Cardiac septum (tissue), 1 donor: ENCODE data around the gene EEPD1. TPM values are rescaled to one million over a fixed set of nuclear protein-coding genes. Genes with fewer than 3 reads are reported as not detected.

Experiments
- DNase-seq: peaks from one replicate; pipeline ENCODE4 v3.0.0-alpha.2; 2020; ENCODE audit warnings: low spot score
- intact Hi-C: fragments of 100-400 bp; cut with DNase I; formaldehyde crosslinking; loops from one replicate; pipeline ENCODE4 v1.14.0; 2022
- total RNA-seq: library from RNA; stranded (reverse); fragmentation: NEBNext Ultra II Directional; extraction: Animal tissue kit (Norgen Biotek cat#: 25700); gene quantifications from one replicate; pipeline ENCODE4 v1.2.1, GENCODE V29; 2021
- donor health status: DM: no; HTN: no; CAD: no.

Gene EEPD1
- total RNA-seq, 1 donor from 2014 or later: 6.6 TPM

- intact Hi-C loops: no loop called here
- DNase-seq: no peak
Observed at GRCh38 chr7:36182854-36183604, 30.0 kb downstream of the EEPD1 start.

DNA sequence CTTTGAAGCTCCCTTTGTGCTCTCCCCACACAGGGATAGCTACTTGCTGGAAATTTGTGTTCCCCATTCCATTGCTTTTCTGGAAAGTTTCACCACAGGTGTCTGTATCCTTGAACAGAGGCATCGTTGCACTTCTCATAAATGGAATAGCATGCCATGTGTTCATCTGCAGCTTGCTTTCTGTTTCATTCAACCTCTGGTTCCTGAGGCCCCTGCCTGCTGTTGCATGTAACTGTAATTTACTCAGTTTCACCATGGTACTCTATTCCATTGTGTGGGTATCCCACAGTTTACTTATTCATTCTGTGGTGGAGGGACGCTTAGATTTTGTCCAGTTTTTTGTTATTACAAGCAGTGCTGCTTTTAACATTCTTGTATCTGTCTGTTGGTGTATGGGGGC is 32.0 kb downstream of the EEPD1 start:
- intact Hi-C loops: no loop called here
- no peak for DNase-seq

DNA sequence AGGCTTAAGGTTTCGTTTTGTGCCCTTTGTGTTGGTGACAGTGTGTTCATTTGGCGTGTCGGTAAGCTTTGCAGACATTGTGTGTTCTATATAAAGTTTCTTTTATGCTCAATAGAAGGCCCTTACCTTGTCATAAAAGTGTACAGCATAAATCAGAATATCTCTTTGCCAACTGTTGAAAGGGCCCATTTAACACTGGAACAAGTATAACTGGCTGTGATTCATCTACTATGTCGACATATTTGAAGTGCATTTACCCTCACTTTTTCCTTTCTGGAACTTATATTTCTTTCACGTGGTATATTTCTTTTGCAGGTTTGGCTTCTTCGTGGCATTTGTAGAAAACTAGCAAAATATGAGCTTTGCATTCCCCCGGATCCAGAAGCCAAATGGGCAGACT is 32.7 kb downstream of the EEPD1 start:
- no peak for DNase-seq
- intact Hi-C loops: no loop called here

DNA sequence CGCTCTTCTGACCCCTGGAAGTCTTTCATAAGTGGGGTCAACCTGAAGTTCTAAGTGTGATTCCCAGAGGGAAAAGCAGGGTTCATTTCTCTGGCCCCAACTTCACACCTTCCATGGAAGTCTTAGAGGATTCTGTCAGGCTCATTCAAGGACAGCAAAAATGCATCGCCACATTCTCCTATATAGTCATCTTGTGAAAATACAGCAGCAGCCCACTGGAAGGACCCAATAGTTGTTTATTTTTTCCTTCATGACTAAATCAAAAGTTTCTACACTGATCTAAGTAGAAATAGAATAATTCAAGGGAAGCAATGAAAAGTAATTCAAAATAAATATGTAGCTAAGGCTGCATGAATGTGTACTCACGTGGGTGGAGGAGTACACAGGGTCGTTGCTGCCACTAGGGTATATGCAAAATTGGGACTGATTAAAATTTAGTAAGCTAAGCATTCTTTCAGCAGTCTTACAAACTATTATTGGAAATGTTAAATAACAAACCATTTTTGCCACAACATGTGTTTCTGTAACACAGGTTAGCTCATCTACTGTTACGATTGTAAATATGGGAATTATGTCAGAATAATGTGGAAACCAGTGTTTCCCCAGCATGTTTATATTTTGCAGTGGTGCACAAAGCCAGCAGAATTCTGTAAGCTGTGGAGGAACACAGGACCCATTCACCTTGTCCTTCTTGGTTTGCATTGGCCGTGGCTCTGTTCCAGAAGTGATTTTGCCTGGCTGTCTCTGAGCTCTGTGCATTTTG is 33.5 kb downstream of the EEPD1 start:
- no peak for DNase-seq
- intact Hi-C loops: no loop called here

DNA sequence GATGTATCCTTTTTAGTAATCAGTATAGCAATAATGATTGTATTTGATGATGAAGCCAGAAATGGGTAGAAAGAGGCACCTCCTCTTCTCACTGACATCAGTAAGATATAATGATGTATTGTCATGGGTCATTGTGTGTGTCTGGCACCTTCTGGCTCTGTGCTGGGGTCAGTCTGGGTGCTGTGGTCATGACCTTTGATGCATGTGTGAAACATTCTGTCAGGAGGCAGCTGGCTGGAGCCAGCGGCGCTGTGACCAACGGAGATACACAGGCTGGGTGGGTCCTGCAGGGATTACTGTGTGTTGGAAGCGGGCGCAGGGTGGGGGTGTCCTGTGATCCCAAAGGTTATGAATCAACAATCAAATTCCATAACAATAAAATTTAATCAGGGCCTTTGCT is 35.2 kb downstream of the EEPD1 start:
- DNase-seq: no peak
- intact Hi-C loops: no loop called here

DNA sequence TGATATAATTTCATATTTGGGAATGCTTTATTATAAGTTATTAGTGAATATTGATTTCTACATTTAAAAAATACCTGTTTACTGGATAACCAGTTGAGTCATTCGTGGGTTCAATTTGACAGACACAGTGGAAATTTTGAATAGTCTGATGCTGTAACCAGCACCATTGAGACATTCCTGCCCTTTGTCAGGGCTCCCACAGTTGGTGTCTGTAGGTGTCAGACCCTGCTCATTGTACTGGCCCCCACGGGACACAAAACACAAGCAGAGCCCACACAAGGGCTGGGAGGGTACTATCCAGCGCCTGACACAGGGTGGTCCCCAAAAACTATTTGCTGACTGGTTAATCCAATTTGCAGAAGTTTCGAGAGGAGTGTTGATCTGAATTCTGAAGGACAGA is 35.9 kb downstream of the EEPD1 start:
- intact Hi-C loops: no loop called here

DNA sequence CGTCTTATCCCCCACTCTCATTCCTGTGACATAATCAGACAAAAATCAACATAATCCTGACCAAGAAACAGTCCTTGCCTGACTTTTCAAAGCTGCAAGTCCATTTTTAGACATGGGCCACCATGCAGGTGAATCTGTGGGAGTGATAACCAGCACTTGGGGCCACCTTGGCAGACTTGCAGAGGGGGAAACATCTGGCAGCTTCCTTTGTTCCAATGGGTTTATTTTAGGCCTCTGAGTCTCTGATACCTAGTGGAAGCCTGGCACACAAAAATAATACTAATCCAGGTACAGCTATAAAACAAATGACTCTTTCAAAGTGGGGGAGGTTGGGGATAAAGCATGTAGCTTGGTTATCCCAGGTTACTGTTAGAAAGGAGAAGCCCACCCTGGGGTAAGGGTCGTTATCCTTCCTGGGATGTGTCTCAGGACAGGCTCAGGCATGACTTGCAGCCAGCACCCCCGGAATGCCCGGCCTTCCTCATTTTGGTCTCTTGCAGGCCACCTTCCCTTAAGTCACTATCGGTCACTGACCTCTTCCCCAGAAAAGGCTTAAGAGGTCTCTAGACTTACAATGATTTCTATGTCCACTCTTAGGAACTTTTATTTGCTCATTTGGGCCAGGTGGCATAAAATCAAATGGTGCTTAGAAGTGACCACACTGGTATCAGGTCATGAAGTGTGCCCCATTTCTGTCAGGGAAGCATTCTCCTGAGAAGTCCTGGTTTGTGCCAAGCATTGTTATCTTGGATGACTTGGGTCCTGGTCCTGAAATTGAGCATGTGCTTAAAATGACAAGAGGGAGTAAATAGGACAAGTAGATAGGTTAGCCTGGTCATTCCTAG is 37.6 kb downstream of the EEPD1 start:
- intact Hi-C loops: no loop called here
- peak; percentile 90 for DNase-seq

More for the DNA sequence above, 35.9 kb downstream of the EEPD1 start:
- no peak for DNase-seq

GRCh38 chr7:36191292-36191920 is 38.4 kb downstream of the EEPD1 start:
- intact Hi-C loops: no loop called here
- DNase-seq: no peak

- intact Hi-C loops: no loop called here
- DNase-seq: no peak
Observed at GRCh38 chr7:36192053-36192824, 39.2 kb downstream of the EEPD1 start.

GRCh38 chr7:36192877-36193276 is 39.8 kb downstream of the EEPD1 start:
- DNase-seq: no peak
- intact Hi-C loops: no loop called here

- no peak for DNase-seq
- intact Hi-C loops: no loop called here
Observed at GRCh38 chr7:36198854-36199266, 45.8 kb downstream of the EEPD1 start.

DNA sequence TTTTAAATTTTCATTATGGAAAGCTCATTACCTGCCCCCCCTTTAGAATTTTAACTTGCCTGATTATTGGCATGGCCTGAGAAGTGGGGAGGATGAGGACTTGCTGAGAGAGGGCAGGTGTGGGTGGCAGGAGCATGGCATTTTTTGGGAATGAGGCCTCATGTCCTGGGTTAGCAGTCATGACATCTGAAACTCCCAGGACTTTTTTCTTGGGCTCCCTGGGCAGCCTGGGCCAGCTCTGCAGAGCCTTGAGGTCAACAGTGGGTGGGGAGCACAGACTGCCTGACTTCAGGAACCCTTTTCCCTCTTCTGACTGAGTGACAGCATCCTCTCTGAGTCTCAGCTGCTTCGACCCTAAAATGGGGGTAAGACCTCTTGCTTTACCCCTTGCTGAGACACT is 46.3 kb downstream of the EEPD1 start:
- DNase-seq: no peak
- intact Hi-C loops: no loop called here

- DNase-seq: no peak
- intact Hi-C loops: no loop called here
Observed at GRCh38 chr7:36201122-36201723, 48.2 kb downstream of the EEPD1 start.

GRCh38 chr7:36202398-36202797 is 49.3 kb downstream of the EEPD1 start:
- intact Hi-C loops: no loop called here
- no peak for DNase-seq

DNA sequence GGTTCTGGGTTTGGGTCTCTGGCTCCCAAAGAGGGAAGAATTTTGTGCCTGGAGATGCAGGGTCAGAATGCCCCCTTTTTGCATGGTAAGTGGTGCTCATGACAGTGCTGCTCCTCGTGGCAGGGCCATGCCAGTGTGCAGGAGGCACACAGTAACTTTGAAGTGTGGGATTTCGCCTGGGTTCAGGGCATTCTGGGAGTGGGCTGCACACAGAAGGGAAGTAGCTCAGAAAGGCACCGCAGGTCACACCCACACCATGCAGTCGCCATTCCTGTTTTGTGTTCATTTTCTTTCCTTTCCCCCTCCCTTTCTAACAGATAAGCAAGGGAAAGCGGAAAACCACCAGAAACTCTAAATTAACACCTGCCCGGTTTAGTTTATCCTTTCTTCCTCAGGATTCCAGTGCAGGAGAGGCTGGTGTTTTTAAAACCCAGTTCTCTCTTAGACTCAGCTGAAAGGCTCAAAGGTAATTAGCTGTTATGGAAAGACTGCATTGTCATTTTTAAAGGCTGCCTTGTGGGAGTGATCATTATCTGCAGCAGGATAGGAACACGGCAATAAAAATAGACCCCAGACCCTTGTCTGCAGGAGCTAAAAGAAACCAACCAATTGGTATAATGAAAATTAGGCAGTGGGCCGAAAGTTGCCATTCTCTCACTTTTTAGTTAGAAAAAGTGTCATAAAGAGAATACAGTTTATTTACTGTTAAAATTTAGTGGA is 50.2 kb downstream of the EEPD1 start:
- no peak for DNase-seq
- intact Hi-C loops: no loop called here

GRCh38 chr7:36204044-36204663 is 51.1 kb downstream of the EEPD1 start:
- intact Hi-C loops: no loop called here
- no peak for DNase-seq

DNA sequence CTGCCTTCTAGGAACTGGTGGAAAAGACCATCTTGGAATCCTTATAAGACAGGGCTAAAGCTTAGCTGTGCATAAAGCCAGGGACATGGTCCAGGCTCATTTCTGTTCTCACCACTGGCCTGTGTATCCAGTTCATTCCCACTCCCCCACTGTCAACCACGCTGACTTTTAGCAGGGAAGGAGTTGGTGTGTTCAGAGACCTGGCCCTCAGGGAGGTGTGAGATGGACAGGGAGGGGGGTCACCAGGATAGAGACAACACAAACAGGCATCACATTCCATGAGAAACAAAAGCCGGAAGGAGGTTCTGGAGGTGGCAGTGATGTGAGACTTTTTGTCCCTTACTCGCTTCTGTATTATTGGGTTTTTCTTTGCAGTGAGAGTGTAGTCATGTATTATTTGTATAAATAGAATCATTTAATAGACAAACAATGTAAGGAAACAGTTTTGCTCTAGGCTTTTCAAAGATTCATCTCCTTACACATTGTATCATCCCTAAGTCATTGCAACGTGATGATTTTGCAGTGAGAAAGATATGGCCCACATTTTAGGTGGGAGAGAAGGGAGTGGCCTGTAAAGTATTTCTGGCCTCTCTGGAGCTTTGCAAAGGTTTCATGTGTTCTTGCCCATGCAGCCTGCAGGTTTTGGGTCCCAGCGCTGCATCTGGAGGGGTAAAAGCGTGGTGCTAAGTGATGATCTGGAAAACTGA is 52.0 kb downstream of the EEPD1 start:
- DNase-seq: no peak

More for the DNA sequence above, 52.0 kb downstream of the EEPD1 start:
- intact Hi-C loops: no loop called here
